ENCODE results near the gene MRPL53. TPM values are rescaled to one million over a fixed set of nuclear protein-coding genes. Genes with fewer than 3 reads are reported as not detected.

MRPL53 gene
- total and polyA plus RNA-seq, 2 of the 4 experiments (the other 2 are of a cell fraction): 5.2 to 39.0 TPM

GRCh38 chr2:74486141-74486540 lies 13.7 kb upstream of the MRPL53 start:
- ChIA-PET CTCF (no interaction called here), POLR2A (ENCODE audit: unreplicated experiment) (no interaction called here)
- Histone ChIP-seq H2BK15ac (ENCODE audit: low read depth, low read length) (no peak overlapping the region), H4K8ac (ENCODE audit: low read depth in 2 of 2, low read length in 2 of 2) (no peak overlapping the region), H4K20me1 (ENCODE audit: insufficient read depth, low read length) (peaks cover 3% of the 10 kb centered on the region; the same call in 1 of the 2 replicates), H3K4ac (ENCODE audit: low read depth, low read length) (no peak overlapping the region), H3K27me3 (ENCODE audit: control insufficient read depth, insufficient read depth, low read length) (no peaks in the 10 kb centered on the region), H2BK20ac (ENCODE audit: low read depth, low read length) (no peak overlapping the region), H2AK9ac (replicated peaks; ENCODE audit: low read depth, low read length, poor library complexity) (no peak overlapping the region), H4K5ac (ENCODE audit: low read depth, low read length) (no peak overlapping the region), H3K18ac (ENCODE audit: low read depth, low read length) (no peak overlapping the region), H3K14ac (replicated peaks; ENCODE audit: low read depth, low read length) (no peak overlapping the region), H3K23ac (ENCODE audit: low read depth, low read length) (no peak overlapping the region), H3K4me3 (ENCODE audit: insufficient read depth, low read depth, low read length) (no peak overlapping the region), H3K56ac (ENCODE audit: extremely low read depth, insufficient read depth, low read length) (no peak overlapping the region), H3K9ac (ENCODE audit: low read depth, low read length) (no peak overlapping the region), H2BK5ac (ENCODE audit: low read depth, low read length, poor library complexity, severe bottlenecking) (no peak overlapping the region), H3K9me3 (ENCODE audit: control insufficient read depth, insufficient read depth, low read length) (no peaks in the 10 kb centered on the region), H3K4me1 (ENCODE audit: control insufficient read depth, insufficient read depth, low read length) (peaks cover 11% of the 10 kb centered on the region), H3K4me2 (ENCODE audit: low read depth, low read length) (no peak overlapping the region), H3K27ac (ENCODE audit: insufficient read depth, low read length) (no peak overlapping the region), H4K91ac (ENCODE audit: insufficient read depth, low read depth, low read length) (no peak overlapping the region), H3K36me3 (ENCODE audit: control insufficient read depth, insufficient read depth, low read length) (peaks cover 16% of the 10 kb centered on the region), H3K79me1 (ENCODE audit: low read depth in 1 of 2, low read length in 2 of 2) (peaks cover 22 to 57% of the 10 kb centered on the region in 2 experiments), H2BK120ac (ENCODE audit: low read depth, low read length) (no peak overlapping the region), H2AK5ac (ENCODE audit: low read depth, low read length) (no peak overlapping the region), H2AFZ (replicated peaks; ENCODE audit: low read length, poor library complexity) (no peak overlapping the region), H3K9me1 (ENCODE audit: insufficient read depth, low read length) (peaks cover 9% of the 10 kb centered on the region; the same call in 1 of the 2 replicates)
- no TSS peak for BruUV-seq (replicated peaks)
- dilution Hi-C loops (cut with HindIII; ENCODE audit: low sequenced_read_pairs, unreplicated experiment) (no loop called here), in situ Hi-C loops (cut with MboI; ENCODE audit: low sequenced_read_pairs) (loop anchor here (25.0 kb wide), 1 partner anchor 376 kb away; no protein-coding TSS in a partner anchor), intact Hi-C loops (cut with micrococcal nuclease) (no loop called here)
- TF ChIP-seq CTCF (conservative IDR thresholded peaks at IDR 0.05; ENCODE audit: low read depth, low read length): no peak
- no peak for TF ChIP-seq MXI1 (IDR thresholded peaks at IDR 0.05; ENCODE audit: borderline replicate concordance, low read depth, low read length)
- TF ChIP-seq FOS (IDR thresholded peaks at IDR 0.05; ENCODE audit: low read depth, low read length): no peak
- TF ChIP-seq MAFK (IDR thresholded peaks at IDR 0.05; ENCODE audit: low read depth, low read length): no peak
- TF ChIP-seq SMC3 (IDR thresholded peaks at IDR 0.05; ENCODE audit: low read depth, low read length): no peak
- no peak for TF ChIP-seq CHD1 (IDR thresholded peaks at IDR 0.05; ENCODE audit: low read depth, low read length)
- TF ChIP-seq RCOR1 (IDR thresholded peaks at IDR 0.05; ENCODE audit: insufficient replicate concordance, low read length): no peak
- no peak for TF ChIP-seq USF2 (IDR thresholded peaks at IDR 0.05; ENCODE audit: low read depth, low read length)
- TF ChIP-seq MAZ (IDR thresholded peaks at IDR 0.05; ENCODE audit: borderline replicate concordance, low read depth, low read length): no peak
- TF ChIP-seq CEBPB (IDR thresholded peaks at IDR 0.05; ENCODE audit: low read depth, low read length): no peak
- no peak for TF ChIP-seq POLR2A (IDR thresholded peaks at IDR 0.05; ENCODE audit: low read depth, low read length)
- no peak for DNase-seq
- ATAC-seq (ENCODE audit: low read depth): no peak
- 100% methylated on average over 1 of the region's 2 CpGs; no CpG with 5 or more reads in 1 of the 2 experiments for WGBS, 2 experiments (ENCODE audit: extremely low coverage in 2 of 2, insufficient read length in 1 of 2)
